GM12801 (cell line): ENCODE measurements around the gene LRRC2.

Experiments used
- TF ChIP-seq, protein P1 (sequence below): IDR thresholded peaks from one replicate; pipeline ENCODE4 v1.5.1; 2011; ENCODE audit warnings: control low read depth; ENCODE audit not compliant: insufficient read length; ENCODE audit errors: extremely low read depth

Gene LRRC2

GRCh38 chr3:46472736-46473135, 93.4 kb downstream of the LRRC2 start:
- TF ChIP-seq, protein P1, sequence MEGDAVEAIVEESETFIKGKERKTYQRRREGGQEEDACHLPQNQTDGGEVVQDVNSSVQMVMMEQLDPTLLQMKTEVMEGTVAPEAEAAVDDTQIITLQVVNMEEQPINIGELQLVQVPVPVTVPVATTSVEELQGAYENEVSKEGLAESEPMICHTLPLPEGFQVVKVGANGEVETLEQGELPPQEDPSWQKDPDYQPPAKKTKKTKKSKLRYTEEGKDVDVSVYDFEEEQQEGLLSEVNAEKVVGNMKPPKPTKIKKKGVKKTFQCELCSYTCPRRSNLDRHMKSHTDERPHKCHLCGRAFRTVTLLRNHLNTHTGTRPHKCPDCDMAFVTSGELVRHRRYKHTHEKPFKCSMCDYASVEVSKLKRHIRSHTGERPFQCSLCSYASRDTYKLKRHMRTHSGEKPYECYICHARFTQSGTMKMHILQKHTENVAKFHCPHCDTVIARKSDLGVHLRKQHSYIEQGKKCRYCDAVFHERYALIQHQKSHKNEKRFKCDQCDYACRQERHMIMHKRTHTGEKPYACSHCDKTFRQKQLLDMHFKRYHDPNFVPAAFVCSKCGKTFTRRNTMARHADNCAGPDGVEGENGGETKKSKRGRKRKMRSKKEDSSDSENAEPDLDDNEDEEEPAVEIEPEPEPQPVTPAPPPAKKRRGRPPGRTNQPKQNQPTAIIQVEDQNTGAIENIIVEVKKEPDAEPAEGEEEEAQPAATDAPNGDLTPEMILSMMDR = no peak

DNA sequence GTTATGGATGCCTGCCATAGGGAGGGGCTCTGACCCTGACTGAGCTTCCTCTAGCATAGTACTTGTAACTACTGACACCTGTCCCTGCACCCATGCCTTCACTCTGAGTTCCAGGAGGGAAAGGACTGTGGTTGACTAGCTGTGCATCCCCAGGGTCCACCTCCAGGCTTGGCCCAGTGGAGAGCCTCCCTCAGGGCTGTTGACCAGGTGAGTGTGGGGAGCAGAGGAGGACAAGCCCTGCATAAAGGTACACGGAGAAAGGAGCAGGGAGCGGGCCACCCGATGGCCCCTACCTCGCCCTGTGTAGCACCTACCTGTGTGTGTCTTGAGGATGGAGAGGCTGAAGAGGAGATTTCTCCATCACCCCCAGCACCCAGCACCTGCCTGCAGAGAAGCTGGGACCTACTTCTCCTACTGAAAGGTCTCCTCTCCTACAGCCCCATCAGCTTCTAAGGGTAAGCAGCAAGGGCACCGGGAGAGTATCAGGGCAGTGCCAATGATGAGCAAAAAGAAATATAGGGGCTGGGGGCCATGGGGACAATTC, 94.7 kb downstream of the LRRC2 start:
- TF ChIP-seq, protein P1 = no peak

DNA sequence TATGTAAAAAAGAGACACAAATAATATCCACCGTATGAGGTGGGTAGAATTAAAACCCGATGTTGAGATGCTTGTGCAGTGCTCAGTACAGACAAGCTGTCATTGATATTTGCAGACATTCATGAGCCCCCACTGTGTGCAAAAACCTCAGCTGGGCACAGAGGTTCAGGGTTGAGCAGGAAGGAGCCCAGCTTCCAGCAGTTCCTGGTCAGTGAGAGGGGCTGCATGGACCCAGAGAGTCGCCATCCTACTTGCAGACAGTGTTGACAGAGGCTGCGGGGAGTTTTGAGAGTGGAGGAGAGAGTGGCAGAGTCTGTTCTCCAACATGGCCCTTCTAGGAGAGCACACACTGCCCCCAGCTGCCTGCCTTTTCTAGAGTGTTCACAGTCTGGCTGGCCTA, 95.3 kb downstream of the LRRC2 start:
- TF ChIP-seq, protein P1 = no peak

GRCh38 chr3:46469680-46470357, 96.3 kb downstream of the LRRC2 start:
- TF ChIP-seq, protein P1 = no peak

DNA sequence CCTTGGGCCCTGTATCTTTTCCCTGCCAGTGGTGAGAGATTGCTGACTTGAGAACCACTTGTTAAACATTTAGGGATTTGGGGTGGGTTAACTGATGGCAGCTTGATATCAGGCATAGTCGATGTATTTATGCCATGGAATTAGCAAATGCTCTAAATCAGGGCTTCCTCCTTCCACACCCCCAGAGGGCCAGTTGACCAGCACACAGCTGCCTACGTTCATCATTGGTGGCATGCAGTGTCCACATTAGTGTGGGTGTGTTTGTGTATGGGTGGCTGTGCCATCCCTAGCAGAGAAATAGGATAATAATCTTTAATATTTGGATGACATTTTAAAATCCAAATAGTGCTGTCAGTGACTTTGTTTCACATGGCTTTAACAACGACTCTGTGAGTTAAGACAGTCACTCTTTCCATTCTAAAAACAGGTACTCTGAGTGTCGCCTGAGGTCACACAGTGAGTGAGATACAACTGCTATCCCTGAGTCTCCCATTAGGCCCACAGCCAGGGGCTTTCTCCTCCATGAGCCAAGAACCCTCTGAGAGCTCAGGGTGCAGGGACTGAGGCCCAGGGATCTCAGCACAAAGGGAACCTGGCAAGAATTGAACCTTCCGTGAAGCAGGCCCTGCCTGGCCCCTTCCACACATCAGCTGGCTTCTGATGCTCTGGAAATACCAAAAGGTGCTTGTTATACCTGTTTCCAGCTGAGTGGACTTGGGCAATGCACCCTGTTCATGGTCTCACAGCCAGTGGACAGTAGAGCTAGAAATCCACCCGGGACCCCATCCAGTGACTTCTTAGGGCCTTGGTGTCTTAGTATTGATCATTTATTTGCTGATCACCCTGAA, 97.1 kb downstream of the LRRC2 start:
- TF ChIP-seq, protein P1 = no peak

- TF ChIP-seq, protein P1 = no peak
Observed at GRCh38 chr3:46467562-46467961, 98.5 kb downstream of the LRRC2 start.

DNA sequence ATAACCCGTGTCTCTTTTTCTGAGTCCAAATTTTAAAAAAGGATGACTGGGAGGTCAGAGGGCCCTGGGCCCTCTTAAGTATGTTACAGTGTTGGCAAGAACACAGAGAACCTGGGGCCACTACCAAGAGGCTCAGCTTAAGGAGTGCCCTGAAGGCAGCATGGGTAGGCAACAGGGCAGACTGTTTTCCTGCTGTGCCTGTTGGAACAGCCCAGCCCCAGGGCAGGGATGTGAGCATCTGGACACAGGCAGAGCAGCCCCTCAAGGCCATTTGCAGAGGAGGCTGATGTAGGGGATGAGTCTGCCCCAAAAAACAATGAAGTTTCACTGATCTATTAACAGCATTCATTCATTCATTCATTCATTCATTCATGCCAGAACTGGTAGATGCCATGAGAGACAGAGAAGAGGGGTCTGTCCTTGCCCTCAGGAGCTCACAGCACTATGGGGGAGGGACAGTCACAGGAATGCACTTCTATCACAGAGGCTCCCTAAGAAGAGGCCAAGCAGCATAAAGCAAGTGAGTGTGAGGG, 99.2 kb downstream of the LRRC2 start:
- TF ChIP-seq, protein P1 = no peak
